ENCODE measurements around the gene ALPI.
"Not testable (repeated sequence)": the region's sequence is repeated elsewhere in the genome, so short reads cannot be mapped to it uniquely, and the experiment has no call there.

The ALPI gene

DNA sequence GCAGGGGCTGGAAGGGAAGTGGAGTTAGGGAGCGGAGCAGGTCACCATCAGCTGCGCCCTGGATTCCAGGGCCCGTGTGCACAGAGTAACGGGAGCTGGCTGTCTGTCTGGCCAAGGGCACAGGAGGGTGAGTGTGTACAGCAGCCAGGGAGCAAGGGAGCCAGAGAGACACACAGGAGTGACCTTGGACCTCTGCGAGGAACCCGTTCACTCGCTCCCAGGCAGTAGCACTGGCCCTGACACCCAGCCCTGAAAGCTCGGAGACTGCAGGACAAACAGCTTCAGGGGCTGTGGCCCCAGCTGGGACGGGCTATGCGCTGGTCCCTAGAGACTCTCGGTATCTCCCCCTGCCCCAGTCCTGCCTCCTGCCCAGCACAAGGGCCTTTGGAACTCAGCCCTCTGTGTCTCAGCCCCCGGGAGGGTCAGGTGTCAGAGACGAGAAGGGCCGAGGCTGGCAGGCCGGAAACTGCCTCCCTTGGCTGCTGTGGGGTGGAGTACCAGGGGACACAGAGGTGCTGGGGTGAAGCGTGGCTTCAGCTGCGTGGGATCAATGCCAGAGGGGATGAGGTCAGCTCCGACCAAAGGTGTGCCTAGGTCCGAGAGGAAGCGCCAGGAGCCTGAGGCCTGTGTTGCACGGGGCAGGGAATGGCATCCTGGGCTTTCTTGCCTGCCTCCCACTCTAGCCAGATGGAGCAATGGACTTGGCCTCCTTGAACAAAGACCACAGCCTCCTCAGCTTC, 12.1 kb upstream of the ALPI start:
- DNase-seq, result not testable (repeated sequence)

DNA sequence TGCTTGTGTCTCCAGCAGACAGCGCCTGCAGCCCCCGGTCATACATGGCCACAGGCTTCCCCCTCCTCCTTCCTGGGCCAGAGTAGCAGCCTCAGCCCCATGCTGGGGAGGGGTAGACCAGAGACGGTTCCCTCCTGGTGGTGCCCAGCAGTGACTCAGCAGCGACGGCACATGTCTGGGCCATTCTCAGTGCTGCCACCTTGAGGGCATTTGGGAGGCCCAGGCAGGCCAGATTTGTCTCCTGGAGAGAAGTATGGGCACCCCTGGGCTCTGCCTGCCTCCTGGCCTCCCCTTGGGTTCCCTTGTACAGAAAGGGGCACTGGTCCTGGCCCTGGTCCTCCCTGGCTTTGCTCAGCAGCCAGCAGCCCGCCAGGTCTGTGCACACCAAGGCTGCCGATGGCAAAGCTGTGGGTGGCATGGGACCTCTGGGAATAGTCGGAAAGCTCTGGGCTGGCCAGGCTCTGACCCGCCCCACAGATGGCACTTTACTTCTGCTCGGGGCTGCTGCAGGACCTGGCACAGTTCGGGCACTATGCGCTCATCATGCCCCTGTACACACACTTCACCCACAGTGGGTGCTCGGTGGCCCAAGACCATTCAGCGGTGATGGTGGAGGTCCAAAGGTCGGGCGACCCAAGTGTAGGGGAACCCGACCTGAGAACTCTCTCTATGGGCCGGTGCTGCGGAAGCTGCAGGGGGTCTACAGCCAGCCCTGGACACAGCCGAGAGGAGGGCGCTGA, 11.4 kb upstream of the ALPI start:
- no peak for DNase-seq

DNA sequence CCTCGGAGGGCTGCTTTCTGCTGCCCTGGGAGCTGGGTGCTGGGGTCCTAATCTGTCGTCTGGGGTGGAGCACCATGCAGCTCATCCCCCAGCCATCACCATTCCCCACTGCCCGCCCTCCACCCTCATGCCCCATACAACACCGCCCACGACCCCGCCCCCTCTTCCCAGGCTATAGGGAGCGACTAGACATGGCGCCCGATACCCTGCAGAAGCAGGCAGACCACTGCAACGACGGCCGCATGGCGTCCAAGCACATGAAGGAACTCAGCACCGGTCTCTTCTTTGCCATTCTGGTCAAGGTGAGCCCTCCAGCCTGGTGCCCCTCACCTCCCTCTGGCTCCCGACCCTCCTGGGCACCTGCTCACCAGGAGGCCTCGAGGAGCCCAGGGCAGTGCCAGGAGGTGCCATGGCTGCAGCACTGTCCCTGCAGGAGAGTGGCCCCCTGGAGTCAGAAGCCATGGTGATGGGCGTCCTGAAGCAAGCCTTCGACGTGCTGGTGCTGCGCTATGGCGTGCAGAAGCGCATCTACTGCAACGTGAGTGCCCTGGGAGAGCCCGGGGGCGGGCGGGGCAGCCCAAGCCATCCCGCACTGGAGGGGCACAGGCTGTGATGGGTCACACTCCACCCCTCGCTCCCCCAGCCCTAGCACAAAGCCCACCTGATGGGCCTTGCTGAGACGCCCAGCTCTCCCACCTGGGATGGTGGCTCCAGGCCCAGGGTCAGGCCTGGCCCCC, 10.6 kb upstream of the ALPI start:
- DNase-seq, result not testable (repeated sequence)

DNA sequence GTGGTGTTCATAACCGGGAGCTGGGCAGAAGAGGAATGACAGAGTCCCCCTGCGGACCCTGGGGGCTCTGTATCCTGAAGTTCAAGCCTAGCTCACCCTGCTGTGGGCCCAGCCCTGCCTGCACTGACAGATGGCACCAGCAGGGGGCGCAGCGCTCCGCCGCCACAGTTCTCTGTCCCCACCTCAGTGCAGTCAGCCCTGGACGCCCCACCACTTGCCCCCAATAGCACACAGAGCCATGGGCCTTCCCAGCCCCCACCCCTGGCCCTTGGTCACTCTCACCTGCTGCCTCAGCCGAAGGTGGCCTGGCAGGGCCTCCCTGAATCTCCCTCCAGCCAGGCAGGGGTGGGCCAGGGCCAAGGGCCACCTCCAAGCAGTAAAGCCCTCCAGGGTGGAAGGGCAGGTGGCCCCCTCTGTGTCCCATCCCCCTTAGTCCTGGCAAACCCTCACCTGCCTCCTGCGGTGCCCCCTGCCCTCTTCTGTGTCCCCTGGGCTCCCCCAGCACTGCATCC, 9.6 kb upstream of the ALPI start:
- not testable (repeated sequence) for DNase-seq

DNA sequence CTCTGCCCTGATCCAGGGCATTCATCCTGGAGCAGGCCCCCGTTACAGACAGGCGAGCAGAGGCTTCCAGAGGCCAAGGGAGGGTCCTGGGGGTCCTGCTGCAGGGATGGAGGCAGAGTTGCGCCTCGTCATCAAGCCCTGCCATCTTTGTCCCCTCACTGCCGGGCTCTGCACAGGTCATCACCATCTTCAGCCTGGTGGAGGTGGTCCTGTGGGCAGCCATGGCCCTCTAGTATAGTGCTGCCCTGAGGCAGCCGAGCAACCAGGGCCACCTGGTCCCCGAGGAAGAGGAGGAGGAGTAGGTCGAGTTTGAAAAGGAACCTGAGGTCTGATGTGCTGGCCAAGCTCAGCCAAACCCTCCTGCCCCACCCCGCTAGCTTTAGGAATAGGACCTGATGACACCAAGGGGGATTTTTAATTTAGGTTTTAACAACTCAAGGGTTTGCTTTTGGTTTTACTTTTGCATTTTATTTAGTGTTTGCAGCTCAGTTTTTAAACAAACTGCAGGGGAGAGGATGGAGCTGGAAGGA, 8.8 kb upstream of the ALPI start:
- no peak for DNase-seq

DNA sequence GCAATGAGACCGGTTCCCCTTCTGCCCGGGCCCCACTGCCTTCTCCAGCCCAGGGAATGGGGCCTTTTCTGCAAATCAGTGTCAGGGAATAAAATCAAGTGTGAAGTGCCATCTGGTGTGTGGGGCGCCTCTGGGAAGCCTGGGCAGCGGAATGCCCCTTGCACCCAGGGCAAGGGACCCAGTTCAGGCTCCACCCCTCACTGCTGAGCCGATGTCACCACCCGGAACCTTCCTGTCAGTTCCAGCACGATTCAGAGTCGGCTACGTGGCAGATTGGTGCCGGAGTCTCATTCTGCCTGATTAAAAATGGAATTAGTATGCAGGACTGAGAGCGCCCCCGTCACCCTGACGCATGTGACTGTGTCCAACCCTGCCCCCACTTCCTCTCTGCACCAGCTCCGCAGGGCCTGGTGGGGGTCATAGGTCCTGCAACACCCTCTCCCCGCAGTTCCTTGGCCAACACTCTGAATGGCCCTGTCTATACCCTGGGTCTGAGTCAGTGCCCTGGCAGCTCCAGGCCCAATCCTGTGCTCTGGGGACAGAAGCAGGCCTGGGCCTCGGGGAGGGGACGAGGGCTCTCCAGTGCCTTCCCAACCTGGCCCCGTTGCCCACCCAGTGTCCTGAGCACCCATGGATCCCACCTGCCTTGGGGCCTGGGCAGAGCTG, 8.2 kb upstream of the ALPI start:
- DNase-seq, result no peak

DNA sequence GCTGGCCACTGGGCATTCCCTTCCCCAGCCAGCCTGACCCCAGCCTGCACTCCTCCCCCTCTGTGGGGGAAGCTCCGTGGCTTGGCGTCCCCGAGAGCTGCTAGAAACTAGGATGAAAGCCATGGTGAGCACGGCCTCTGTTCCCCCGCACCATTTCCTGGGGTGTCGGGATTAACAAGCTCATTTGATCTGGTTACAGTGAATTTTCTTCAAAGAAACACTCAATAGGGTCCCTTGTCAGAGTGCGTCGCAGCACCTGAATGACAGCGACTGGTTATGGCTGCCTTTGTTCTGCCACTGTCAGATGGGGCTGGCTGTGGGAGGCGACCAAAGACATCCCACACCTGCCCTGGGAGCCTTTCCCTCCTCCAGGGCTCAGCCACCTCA, 7.7 kb upstream of the ALPI start:
- no peak for DNase-seq

DNA sequence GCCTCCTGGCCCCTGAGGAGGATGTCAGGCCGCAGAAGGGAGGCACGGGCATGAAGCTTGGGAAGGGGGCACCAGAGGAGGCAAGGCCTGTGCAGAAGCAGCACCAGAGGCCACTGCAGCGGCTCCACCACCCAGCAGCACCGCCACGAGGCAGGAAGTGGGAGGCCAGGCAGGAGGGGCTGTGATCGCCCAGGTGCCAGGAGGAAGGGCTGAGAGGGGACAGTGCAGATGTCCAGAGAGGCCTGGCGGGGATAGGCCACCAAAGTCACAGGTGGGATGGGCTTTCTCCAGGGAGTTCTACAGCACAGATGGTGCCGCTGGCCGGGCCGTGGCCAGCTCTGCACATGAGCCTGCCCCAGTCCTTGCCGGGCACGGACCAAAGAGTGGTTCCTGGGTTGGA, 6.0 kb upstream of the ALPI start:
- no peak for DNase-seq

DNA sequence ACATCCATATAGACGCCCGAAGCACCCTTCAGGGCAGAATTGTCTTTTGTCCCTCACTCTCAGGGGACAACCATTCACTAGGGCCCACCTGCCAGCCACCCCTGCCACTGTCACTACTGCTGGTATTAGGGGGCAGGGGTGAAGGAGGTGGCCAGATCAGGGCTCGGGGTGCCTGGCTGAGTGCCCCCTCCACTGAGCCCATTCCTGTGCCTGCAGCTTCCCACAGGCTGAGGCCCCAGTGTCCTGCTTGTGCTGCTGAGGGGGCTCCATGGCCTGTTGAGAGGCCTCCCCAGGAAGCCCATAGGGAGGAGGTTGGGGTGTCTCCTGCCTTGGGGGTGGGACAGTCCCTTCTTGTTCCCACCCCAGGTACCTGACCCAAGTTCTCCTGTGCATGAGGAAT, 4.3 kb upstream of the ALPI start:
- not testable (repeated sequence) for DNase-seq

DNA sequence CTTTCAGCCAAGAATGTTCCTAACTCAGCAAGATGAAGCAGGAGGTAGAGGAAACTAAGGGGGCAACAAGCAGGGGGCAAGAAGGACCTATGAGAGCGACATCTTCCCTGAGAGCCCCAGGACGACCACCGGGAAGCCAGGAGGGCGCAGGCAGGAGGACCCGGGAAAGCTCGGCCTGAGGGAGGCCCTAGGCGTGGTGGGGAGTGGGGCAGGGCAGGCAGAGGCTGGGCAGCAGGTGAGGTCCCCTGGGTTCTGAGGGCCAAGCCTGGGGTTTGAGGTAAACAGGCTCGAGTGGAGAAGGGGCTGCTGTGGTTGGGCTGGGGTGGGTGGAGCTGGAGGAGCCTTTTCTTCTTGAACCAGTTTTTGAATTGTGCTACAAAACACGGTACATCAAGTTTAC, 1.3 kb upstream of the ALPI start:
- DNase-seq, result no peak

DNA sequence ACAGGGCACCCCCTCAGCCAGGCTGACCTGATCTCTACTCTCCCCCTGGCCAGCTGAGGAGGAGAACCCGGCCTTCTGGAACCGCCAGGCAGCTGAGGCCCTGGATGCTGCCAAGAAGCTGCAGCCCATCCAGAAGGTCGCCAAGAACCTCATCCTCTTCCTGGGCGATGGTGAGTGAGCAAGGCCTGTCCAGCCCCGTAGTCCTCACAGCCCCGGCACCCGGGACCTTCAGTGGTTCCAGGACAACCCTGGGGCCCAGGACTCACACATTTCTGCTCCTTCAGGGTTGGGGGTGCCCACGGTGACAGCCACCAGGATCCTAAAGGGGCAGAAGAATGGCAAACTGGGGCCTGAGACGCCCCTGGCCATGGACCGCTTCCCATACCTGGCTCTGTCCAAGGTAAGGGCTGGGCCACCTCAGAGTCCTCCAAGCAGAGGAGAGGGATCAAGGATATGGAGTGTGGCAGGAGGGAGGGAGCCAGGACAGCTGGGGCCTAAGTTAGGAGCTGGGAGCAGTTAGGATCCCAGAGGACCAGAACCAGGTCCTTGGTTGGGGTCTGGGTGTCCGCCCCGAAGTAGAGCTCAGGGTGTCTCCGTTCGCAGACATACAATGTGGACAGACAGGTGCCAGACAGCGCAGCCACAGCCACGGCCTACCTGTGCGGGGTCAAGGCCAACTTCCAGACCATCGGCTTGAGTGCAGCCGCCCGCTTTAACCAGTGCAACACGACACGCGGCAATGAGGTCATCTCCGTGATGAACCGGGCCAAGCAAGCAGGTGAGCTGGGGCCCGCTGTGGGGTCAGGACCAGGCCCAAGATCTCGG, 555 bp downstream of the ALPI start:
- no peak for DNase-seq

DNA sequence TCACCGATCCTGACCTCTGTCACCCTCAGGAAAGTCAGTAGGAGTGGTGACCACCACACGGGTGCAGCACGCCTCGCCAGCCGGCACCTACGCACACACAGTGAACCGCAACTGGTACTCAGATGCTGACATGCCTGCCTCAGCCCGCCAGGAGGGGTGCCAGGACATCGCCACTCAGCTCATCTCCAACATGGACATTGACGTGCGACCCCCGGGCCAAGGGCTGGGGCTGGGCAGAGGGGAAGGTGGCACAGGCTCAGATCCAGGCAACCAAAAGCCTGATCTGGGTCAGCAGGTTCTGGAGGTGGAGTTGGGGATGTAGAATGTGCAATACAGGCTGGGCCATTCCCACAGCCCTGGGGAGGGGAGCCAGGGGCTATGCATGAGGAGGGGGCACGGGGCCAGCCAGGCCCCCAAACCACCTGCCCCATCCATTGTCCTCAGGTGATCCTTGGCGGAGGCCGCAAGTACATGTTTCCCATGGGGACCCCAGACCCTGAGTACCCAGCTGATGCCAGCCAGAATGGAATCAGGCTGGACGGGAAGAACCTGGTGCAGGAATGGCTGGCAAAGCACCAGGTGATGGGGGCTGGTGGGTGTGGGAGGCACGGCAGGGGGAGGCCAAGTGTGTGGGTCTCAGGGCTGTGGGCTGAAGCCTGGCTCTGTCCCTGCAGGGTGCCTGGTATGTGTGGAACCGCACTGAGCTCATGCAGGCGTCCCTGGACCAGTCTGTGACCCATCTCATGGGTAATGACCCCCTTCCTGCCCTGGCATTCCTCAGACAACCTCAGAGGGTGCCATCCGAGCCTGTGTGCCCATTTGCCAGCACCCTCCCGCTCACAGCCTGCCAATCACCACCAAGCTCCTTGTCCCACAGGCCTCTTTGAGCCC, 1.4 kb downstream of the ALPI start:
- DNase-seq, result no peak

DNA sequence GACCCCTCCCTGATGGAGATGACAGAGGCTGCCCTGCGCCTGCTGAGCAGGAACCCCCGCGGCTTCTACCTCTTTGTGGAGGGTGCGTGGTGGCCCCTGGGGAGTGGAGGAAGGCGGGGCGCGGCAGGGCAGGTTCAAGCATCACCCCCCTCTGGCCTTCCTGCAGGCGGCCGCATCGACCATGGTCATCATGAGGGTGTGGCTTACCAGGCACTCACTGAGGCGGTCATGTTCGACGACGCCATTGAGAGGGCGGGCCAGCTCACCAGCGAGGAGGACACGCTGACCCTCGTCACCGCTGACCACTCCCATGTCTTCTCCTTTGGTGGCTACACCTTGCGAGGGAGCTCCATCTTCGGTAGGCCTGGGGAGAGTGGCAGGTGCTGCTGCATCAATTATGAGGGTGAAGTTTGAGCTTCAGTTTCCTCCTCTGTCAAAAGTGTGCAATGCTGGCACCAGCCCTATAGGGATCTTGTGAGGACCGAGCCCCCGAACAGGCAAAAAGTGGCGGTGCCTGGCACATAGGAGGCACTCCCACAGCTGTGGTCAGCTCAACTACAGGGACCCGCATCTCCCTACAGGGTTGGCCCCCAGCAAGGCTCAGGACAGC, 2.2 kb downstream of the ALPI start:
- DNase-seq, result no peak

DNA sequence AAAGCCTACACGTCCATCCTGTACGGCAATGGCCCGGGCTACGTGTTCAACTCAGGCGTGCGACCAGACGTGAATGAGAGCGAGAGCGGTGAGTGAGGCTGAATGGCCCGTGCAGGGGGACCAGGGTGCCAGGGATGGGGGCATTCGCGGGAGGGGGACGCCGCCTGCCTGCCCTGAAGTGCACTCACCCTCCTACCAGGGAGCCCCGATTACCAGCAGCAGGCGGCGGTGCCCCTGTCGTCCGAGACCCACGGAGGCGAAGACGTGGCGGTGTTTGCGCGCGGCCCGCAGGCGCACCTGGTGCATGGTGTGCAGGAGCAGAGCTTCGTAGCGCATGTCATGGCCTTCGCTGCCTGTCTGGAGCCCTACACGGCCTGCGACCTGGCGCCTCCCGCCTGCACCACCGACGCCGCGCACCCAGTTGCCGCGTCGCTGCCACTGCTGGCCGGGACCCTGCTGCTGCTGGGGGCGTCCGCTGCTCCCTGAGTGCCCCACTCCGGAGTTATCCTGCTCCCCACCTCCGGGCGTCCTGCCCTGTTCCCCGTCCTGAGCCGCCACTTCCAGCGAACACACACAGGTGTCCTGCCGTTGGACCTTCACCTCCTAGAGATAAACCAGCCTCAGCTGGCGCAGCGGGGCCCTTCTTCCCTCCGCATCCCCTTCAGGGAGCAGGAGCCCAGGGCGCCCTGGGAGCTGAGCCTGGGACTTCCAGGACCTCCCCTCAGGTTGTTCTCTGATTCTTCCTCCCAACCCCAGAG, 2.9 kb downstream of the ALPI start:
- DNase-seq, result no peak

DNA sequence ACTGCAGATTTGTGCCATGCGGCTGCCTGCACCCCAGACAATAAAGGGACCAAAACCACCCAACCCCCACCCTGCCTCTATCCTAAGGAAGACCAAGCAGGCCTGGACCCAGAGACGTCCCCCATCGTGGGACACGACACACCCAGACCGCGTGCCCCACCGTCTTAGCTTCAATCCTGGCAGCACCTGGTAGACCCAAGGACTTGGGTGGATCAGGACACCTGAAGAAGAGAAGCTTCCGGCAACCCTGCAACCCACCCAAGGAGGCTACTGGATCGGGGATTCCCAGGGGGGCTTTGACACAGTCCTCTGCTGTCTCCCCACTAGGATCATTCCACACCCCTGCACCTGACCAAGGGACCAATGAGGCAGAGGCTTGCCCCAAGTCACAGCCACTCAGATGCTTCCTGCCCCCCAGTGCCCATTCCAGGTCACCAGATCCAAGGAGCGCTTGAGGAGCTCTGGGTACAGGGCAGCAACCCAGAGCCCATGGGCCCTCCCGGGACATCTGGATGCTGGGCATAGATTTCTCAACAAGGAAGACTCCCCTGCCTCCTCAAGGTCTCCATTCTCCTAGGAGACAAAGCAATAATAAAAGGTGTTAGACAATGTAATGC, 3.6 kb downstream of the ALPI start:
- no peak for DNase-seq

DNA sequence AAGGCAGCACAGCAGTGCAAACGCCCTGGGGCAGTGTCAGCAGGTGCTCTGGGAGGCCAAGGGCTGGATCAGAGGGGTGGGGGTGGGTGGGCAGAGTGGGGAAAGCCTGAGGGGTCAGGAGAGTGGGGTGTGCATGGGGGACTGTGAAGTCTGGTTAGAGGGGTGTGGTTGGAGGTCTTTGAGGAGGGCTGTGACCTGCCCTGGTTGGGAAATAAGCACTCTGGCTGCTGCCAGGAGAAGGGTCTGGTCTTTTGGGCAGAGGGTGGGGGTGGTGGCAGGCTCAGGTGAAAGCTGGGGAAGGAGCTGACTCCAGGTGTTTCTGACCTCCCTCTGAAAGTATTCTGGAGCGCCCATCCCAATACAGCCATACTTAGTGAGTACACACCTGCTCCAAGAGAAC, 4.2 kb downstream of the ALPI start:
- DNase-seq, result no peak

DNA sequence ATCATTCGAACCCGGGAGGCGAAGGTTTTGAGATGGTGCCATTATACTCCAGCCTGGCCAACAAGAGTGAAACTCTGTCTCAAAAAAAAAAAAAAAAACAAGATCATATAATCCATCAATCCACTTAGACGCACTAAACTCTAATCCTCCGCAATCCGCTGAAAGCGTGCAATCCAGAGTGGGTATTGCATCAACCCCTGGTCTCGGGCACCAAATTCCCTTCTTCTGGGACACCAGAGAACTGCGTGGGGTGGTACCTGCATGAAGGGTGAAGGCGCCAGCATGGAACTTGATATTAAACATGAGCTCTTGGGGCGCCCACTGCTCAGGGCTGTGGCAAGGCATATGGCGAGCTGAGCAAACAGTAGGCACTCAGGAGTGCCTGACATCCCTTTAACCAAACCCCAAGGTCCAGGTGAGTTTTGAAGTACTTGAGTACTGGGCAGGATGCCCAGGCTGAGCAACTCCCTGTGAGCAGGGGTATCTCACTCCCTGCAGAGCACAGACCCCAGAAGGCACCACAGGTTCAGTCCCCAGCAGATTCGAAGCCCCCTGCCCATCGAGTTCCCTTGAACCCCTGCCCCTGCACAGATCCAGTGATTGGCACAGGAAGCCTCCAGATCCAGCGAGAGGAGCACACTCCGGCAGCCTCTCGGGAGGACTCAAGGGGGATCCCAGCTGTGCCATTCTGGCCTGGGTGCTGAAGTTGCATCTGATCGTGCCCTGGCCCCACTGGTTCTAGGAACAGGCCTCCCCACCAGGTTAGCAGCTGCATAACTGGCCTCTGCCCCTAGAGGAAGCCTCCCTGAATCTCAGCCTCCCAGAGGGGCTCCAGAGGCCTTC, 8.0 kb downstream of the ALPI start:
- no peak for DNase-seq

DNA sequence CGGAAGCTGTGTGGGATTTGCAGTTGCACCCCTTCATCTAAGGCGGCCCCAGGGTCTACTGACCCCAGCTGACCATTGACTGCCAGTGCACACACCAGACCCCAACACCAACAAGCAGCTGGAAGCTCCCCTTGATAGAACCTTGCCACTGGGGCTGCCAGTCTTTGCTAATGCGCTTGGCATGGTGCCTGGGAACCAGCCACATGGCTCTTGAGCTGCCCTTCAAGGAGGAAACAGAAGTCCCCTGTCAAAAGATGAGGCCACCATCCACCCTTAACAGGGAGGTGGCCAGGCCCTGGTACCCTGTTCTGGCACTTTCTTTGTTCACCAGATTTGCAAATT, 8.6 kb downstream of the ALPI start:
- DNase-seq, result no peak

All from NCI-H774 (cell line).